OCI-LY7 (cell line): ENCODE data around the gene SLC22A13. TPM values are rescaled to one million over a fixed set of nuclear protein-coding genes. Genes with fewer than 3 reads are reported as not detected.

Experiments
- BruUV-seq: library from RNA; stranded (reverse); fragments of 400-500 nt; replicated peaks from 2 replicates; lab custom pipeline; 2021; lab: Mats Ljungman, UMichigan
- CTCF ChIA-PET: fragments of 300-600 bp; sonication (Branson Sonifier 250); formaldehyde crosslinking; loops from one replicate; lab custom pipeline; 2022; ENCODE audit warnings: antibody characterized with exemption; ENCODE audit not compliant: unreplicated experiment; lab: Charles Lee
- POLR2A ChIA-PET: fragments of 300-600 bp; sonication (Branson Sonifier 250); formaldehyde crosslinking; loops from one replicate; lab custom pipeline; 2022; ENCODE audit warnings: antibody characterized with exemption; lab: Charles Lee
- DNase-seq: peaks from one replicate; pipeline ENCODE4 v3.0.0-alpha.2; 2015; ENCODE audit warnings: low spot score
- H2AFZ ChIP-seq: fragments of 200-600 bp; sonication (generic), shearing (Covaris generic); 2 replicates; pipeline ENCODE4 v1.6.1; 2014; ENCODE audit warnings: mild to moderate bottlenecking, antibody characterized with exemption, low read length, moderate library complexity
- H3K27ac ChIP-seq: fragments of 200-600 bp; sonication (generic); 2 replicates; pipeline ENCODE4 v1.5.1; 2014; ENCODE audit warnings: mixed run types, low read depth, mild to moderate bottlenecking, moderate library complexity, low read length, inconsistent platforms; ENCODE audit not compliant: poor library complexity, severe bottlenecking
- H3K36me3 ChIP-seq: fragments of 200-600 bp; sonication (generic); 2 replicates; pipeline ENCODE4 v1.6.1; 2014; ENCODE audit warnings: mild to moderate bottlenecking, antibody characterized with exemption, low read length, moderate library complexity, mixed read lengths; ENCODE audit not compliant: insufficient read depth
- H3K4me1 ChIP-seq: fragments of 200-600 bp; sonication (generic); 2 replicates; pipeline ENCODE4 v1.5.1; 2014; ENCODE audit warnings: mild to moderate bottlenecking, low read length; ENCODE audit not compliant: insufficient read depth, poor library complexity, severe bottlenecking
- H3K4me2 ChIP-seq: fragments of 200-600 bp; sonication (generic); 2 replicates; pipeline ENCODE4 v1.6.1; 2014; ENCODE audit warnings: mild to moderate bottlenecking, low read length
- H3K4me3 ChIP-seq: fragments of 200-600 bp; sonication (generic); 2 replicates; pipeline ENCODE4 v1.5.1; 2014; ENCODE audit warnings: mild to moderate bottlenecking, low read depth, low read length; ENCODE audit not compliant: poor library complexity, severe bottlenecking
- H3K79me2 ChIP-seq: fragments of 200-600 bp; sonication (generic); 2 replicates; pipeline ENCODE4 v1.6.1; 2016; ENCODE audit warnings: low read depth, mild to moderate bottlenecking, low read length, moderate library complexity, mixed read lengths; ENCODE audit not compliant: insufficient read depth
- H3K9me2 ChIP-seq: fragments of 200-600 bp; sonication (generic); 2 replicates; pipeline ENCODE4 v1.6.1; 2016; ENCODE audit warnings: mild to moderate bottlenecking, low read length, mixed read lengths; ENCODE audit not compliant: insufficient read depth
- H3K9me3 ChIP-seq: fragments of 200-600 bp; sonication (generic); 2 replicates; pipeline ENCODE4 v1.6.1; 2014; ENCODE audit warnings: mild to moderate bottlenecking, mixed run types, low read length, mixed read lengths
- H4K20me1 ChIP-seq: fragments of 200-600 bp; sonication (generic); 2 replicates; pipeline ENCODE4 v1.6.1; 2014; ENCODE audit warnings: mild to moderate bottlenecking, antibody characterized with exemption, low read length, moderate library complexity, mixed read lengths; ENCODE audit not compliant: insufficient read depth
- CTCF ChIP-seq: fragments of 200-600 bp; sonication (generic); conservative IDR thresholded peaks from 2 replicates; pipeline ENCODE4 v1.5.1; 2014; ENCODE audit warnings: mild to moderate bottlenecking, antibody characterized with exemption, low read length, moderate library complexity, mixed read lengths
- EZH2phosphoT487 ChIP-seq: fragments of 200-600 bp; sonication (generic); IDR thresholded peaks from 2 replicates; pipeline ENCODE4 v1.6.1; 2018; ENCODE audit warnings: low read depth, borderline replicate concordance, mild to moderate bottlenecking, mixed run types, antibody characterized with exemption, low read length, moderate library complexity, mixed read lengths
- intact Hi-C: fragments of 100-400 bp; cut with micrococcal nuclease; formaldehyde crosslinking; loops from one replicate; pipeline ENCODE4 v1.10.0; 2022; ENCODE audit not compliant: unreplicated experiment
- total RNA-seq, 2 experiments: library from RNA; depleted of rRNA in 1 of 2; stranded (reverse); fragments of >200 nt in 1 of 2; shearing (Covaris generic) in 1 of 2; gene quantifications; 2 replicates each; pipeline ENCODE4 v1.2.3, GENCODE V29; 2014 to 2022

Gene SLC22A13
- total RNA-seq, 2 experiments from 2014 or later = 0.13 to 0.27 TPM

- intact Hi-C loops = no loop called here
- BruUV-seq = no TSS peak
- no peaks in the 10 kb centered on the region for H3K9me3 ChIP-seq
- CTCF ChIA-PET = no interaction called here
- peaks cover 51% of the 10 kb centered on the region for H3K36me3 ChIP-seq
- no peak overlapping the region for H3K4me3 ChIP-seq
- H3K79me2 ChIP-seq = no peaks in the 10 kb centered on the region
- H3K4me1 ChIP-seq = no peaks in the 10 kb centered on the region
- H3K4me2 ChIP-seq = no peak overlapping the region
- no peak overlapping the region for H2AFZ ChIP-seq
- H4K20me1 ChIP-seq = no peaks in the 10 kb centered on the region
- no peak overlapping the region for H3K27ac ChIP-seq
- no peaks in the 10 kb centered on the region for H3K9me2 ChIP-seq
- POLR2A ChIA-PET = interaction anchor here (0.7 to 1.2 kb wide), 2 partner anchors 30 to 239 kb away, joined by 3 read pairs; no protein-coding TSS in a partner anchor
- TF ChIP-seq EZH2phosphoT487 (no peak), CTCF (no peak)
- DNase-seq = no peak
Measured at GRCh38 chr3:38255627-38256026, 10.0 kb upstream of the SLC22A13 start.

GRCh38 chr3:38257583-38257982 lies 8.0 kb upstream of the SLC22A13 start:
- Histone ChIP-seq H2AFZ (no peak overlapping the region), H3K27ac (no peak overlapping the region), H4K20me1 (no peaks in the 10 kb centered on the region), H3K4me3 (no peak overlapping the region), H3K4me2 (no peak overlapping the region), H3K79me2 (no peaks in the 10 kb centered on the region), H3K4me1 (no peaks in the 10 kb centered on the region), H3K36me3 (peaks cover 37% of the 10 kb centered on the region), H3K9me3 (no peaks in the 10 kb centered on the region), H3K9me2 (no peaks in the 10 kb centered on the region)
- intact Hi-C loops = no loop called here
- no peak for TF ChIP-seq CTCF
- no peak for TF ChIP-seq EZH2phosphoT487
- no peak for DNase-seq
- no TSS peak for BruUV-seq
- POLR2A ChIA-PET = interaction anchor here (0.6 kb wide), 1 partner anchor 10 kb away, joined by 3 read pairs; no protein-coding TSS in a partner anchor
- CTCF ChIA-PET = no interaction called here

- no TSS peak for BruUV-seq
- no peak overlapping the region for H3K4me3 ChIP-seq
- intact Hi-C loops = no loop called here
Measured at GRCh38 chr3:38260474-38260873, 5.1 kb upstream of the SLC22A13 start.

More at GRCh38 chr3:38260474-38260873, 5.1 kb upstream of the SLC22A13 start:
- H3K4me2 ChIP-seq = no peak overlapping the region
- TF ChIP-seq CTCF = no peak
- no peak for TF ChIP-seq EZH2phosphoT487
- no peaks in the 10 kb centered on the region for H3K9me3 ChIP-seq
- H3K79me2 ChIP-seq = no peaks in the 10 kb centered on the region
- H3K27ac ChIP-seq = no peak overlapping the region
- H2AFZ ChIP-seq = no peak overlapping the region
- CTCF ChIA-PET = no interaction called here
- H3K9me2 ChIP-seq = no peaks in the 10 kb centered on the region
- peaks cover 10% of the 10 kb centered on the region; the same call in 1 of the 2 replicates for H3K36me3 ChIP-seq
- POLR2A ChIA-PET = no interaction called here
- no peak for DNase-seq
- H4K20me1 ChIP-seq = no peaks in the 10 kb centered on the region
- no peaks in the 10 kb centered on the region for H3K4me1 ChIP-seq
